PC-9 (cell line): ENCODE data around the gene GPR25. TPM values are rescaled to one million over a fixed set of nuclear protein-coding genes. Genes with fewer than 3 reads are reported as not detected.

Experiments used
- BruUV-seq: library from RNA; stranded (reverse); fragments of 400-500 nt; replicated peaks from 2 replicates; lab custom pipeline; 2021; lab: Mats Ljungman, UMichigan
- CTCF ChIA-PET: fragments of 300-600 bp; sonication (Branson Sonifier 250); formaldehyde crosslinking; loops from one replicate; lab custom pipeline; 2022; ENCODE audit warnings: antibody characterized with exemption; lab: Charles Lee
- POLR2A ChIA-PET: fragments of 300-600 bp; sonication (Branson Sonifier 250); formaldehyde crosslinking; loops from one replicate; lab custom pipeline; 2022; ENCODE audit warnings: antibody characterized with exemption; ENCODE audit not compliant: unreplicated experiment; lab: Charles Lee
- DNase-seq, 2 experiments: peaks; one replicate each; pipeline versions ENCODE4 v3.0.0 to v3.0.0-alpha.2; 2015 to 2022; ENCODE audit warnings: mixed read lengths in 1 of 2
- H2AFZ ChIP-seq: fragments of 200-600 bp; sonication (generic); 2 replicates; pipeline ENCODE4 v1.8.1; 2017; ENCODE audit warnings: antibody characterized with exemption
- H3F3A ChIP-seq: fragments of 200-600 bp; sonication (generic); 2 replicates; pipeline ENCODE4 v1.8.1; 2017; ENCODE audit warnings: antibody characterized with exemption, mild to moderate bottlenecking, low read depth; ENCODE audit not compliant: insufficient read depth
- H3K27ac ChIP-seq: fragments of 200-600 bp; sonication (generic); 2 replicates; pipeline ENCODE4 v1.6.1; 2016; ENCODE audit warnings: mixed run types
- H3K27me3 ChIP-seq: fragments of 200-600 bp; sonication (generic); 2 replicates; pipeline ENCODE4 v1.6.1; 2016; ENCODE audit warnings: low read depth, mixed run types; ENCODE audit not compliant: insufficient read depth
- H3K36me3 ChIP-seq: fragments of 200-600 bp; sonication (generic); 2 replicates; pipeline ENCODE4 v1.6.1; 2016; ENCODE audit warnings: low read depth, mixed run types
- H3K4me1 ChIP-seq: fragments of 200-600 bp; sonication (generic); replicated peaks from 2 replicates; pipeline ENCODE4 v1.6.1; 2016; ENCODE audit warnings: mixed run types; ENCODE audit not compliant: insufficient read depth
- H3K4me2 ChIP-seq: fragments of 200-600 bp; sonication (generic); 2 replicates; pipeline ENCODE4 v1.6.1; 2017; ENCODE audit warnings: mixed run types
- H3K4me3 ChIP-seq: fragments of 200-600 bp; sonication (generic); 2 replicates; pipeline ENCODE4 v1.6.1; 2016; ENCODE audit warnings: mixed run types
- H3K79me2 ChIP-seq: fragments of 200-600 bp; sonication (generic); 2 replicates; pipeline ENCODE4 v1.6.1; 2017; ENCODE audit warnings: low read depth, mixed run types
- H3K9me2 ChIP-seq: fragments of 200-600 bp; sonication (generic); 2 replicates; pipeline ENCODE4 v1.8.1; 2017; ENCODE audit warnings: mild to moderate bottlenecking; ENCODE audit not compliant: insufficient read depth
- H3K9me3 ChIP-seq: fragments of 200-600 bp; sonication (generic); 2 replicates; pipeline ENCODE4 v1.8.1; 2016; ENCODE audit warnings: low read depth; ENCODE audit not compliant: insufficient read depth
- H4K20me1 ChIP-seq: fragments of 200-600 bp; sonication (generic); 2 replicates; pipeline ENCODE4 v1.8.1; 2017; ENCODE audit not compliant: insufficient read depth
- EZH2 ChIP-seq: fragments of 200-600 bp; sonication (generic); IDR thresholded peaks from 2 replicates; pipeline ENCODE4 v1.8.0; 2017; ENCODE audit warnings: antibody characterized with exemption, low read depth
- intact Hi-C: fragments of 100-400 bp; cut with micrococcal nuclease; formaldehyde crosslinking; loops from one replicate; pipeline ENCODE4 v1.10.0; 2022; ENCODE audit not compliant: unreplicated experiment
- total RNA-seq: library from RNA; stranded (reverse); gene quantifications from 2 replicates; pipeline ENCODE4 v1.2.3, GENCODE V29; 2021
- TF ChIP-seq, protein P1 (sequence below): fragments of 200-600 bp; sonication (generic); conservative IDR thresholded peaks from 2 replicates; pipeline ENCODE4 v1.6.1; 2017; ENCODE audit warnings: mixed run types, antibody characterized with exemption, mild to moderate bottlenecking, moderate library complexity

The GPR25 gene
- total RNA-seq, 1 experiment from 2014 or later: not detected

DNA sequence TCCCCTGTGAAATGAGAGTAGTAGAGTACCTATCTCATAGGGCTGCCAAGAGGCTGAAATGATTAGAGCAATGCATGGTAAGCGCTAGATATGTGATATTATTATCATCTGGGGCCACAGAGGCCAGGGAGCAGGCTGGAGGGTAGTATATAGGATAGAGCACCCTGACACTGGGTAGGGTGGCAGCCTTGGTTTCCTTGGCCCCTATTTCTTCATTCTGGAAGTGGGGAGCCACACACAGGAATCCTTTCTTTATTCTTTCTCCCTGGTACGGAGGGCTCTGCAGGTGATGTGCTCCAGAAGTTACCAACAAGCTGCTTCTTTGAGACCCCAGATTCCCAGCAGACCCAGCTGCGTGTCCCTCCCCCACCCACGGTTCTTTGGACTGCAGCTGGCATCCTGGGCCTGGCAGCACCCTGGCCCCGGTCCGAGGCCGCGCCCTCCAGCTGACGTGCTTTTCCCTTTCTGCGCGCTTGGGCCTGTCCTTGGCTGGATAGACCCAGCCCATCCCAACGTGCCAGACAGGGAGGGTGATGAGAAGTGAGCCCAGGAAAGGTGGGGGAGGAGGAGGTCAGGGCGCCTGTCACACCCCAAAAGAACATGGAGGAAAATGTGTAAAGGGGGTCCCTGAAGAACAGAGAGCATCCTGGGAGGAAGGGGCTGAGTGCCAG, 40.1 kb downstream of the GPR25 start:
- no peak overlapping the region for H3K27ac ChIP-seq
- CTCF ChIA-PET: no interaction called here
- intact Hi-C loops: no loop called here

DNA sequence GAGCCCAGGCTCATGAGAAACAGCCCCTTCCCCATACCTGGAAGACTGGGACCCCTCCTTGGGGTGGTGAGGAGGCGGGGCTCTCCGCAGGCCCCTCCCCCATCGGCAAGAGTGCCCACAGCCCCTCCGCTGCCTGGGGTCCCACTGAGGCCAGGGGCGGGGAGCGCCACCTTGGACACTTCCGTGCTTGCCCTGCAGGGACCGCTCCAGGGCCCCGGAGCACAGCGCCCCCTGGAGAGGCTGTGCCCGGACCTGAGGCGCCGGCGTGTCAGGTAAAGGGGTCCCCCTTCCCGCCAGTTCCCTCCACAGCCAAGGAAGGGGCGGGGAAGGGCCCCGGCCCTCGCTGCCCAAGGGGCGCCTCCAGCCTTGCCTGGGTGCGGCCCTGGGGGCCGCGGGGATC, 43.4 kb downstream of the GPR25 start:
- no peak for DNase-seq
- CTCF ChIA-PET: no interaction called here
- Histone ChIP-seq H3K4me3 (no peak overlapping the region), H3K4me2 (no peak overlapping the region), H3K9me3 (no peaks in the 10 kb centered on the region), H3F3A (no peaks in the 10 kb centered on the region), H3K27ac (no peak overlapping the region), H2AFZ (no peak overlapping the region), H4K20me1 (no peaks in the 10 kb centered on the region), H3K4me1 (no peaks in the 10 kb centered on the region), H3K9me2 (no peaks in the 10 kb centered on the region), H3K36me3 (no peaks in the 10 kb centered on the region), H3K79me2 (no peaks in the 10 kb centered on the region), H3K27me3 (no peaks in the 10 kb centered on the region)
- intact Hi-C loops: no loop called here
- POLR2A ChIA-PET: no interaction called here
- no TSS peak for BruUV-seq
- TF ChIP-seq EZH2: no peak

More for the DNA sequence above, 40.1 kb downstream of the GPR25 start:
- Histone ChIP-seq H3K79me2 (no peaks in the 10 kb centered on the region), H3K9me2 (no peaks in the 10 kb centered on the region), H3K36me3 (peaks cover 7% of the 10 kb centered on the region; the same call in 1 of the 2 replicates), H3K4me3 (no peak overlapping the region), H3K4me2 (no peak overlapping the region), H4K20me1 (no peaks in the 10 kb centered on the region), H3K9me3 (no peaks in the 10 kb centered on the region), H2AFZ (no peak overlapping the region), H3F3A (no peaks in the 10 kb centered on the region), H3K4me1 (peaks cover 4% of the 10 kb centered on the region; the same call in 1 of the 2 replicates), H3K27me3 (no peaks in the 10 kb centered on the region)
- POLR2A ChIA-PET: interaction anchor here (0.7 kb wide), 1 partner anchor 263 kb away, joined by 3 read pairs; no protein-coding TSS in a partner anchor
- no TSS peak for BruUV-seq
- TF ChIP-seq, protein P1, sequence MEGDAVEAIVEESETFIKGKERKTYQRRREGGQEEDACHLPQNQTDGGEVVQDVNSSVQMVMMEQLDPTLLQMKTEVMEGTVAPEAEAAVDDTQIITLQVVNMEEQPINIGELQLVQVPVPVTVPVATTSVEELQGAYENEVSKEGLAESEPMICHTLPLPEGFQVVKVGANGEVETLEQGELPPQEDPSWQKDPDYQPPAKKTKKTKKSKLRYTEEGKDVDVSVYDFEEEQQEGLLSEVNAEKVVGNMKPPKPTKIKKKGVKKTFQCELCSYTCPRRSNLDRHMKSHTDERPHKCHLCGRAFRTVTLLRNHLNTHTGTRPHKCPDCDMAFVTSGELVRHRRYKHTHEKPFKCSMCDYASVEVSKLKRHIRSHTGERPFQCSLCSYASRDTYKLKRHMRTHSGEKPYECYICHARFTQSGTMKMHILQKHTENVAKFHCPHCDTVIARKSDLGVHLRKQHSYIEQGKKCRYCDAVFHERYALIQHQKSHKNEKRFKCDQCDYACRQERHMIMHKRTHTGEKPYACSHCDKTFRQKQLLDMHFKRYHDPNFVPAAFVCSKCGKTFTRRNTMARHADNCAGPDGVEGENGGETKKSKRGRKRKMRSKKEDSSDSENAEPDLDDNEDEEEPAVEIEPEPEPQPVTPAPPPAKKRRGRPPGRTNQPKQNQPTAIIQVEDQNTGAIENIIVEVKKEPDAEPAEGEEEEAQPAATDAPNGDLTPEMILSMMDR: no peak
- no peak for TF ChIP-seq EZH2
- no peak for DNase-seq

DNA sequence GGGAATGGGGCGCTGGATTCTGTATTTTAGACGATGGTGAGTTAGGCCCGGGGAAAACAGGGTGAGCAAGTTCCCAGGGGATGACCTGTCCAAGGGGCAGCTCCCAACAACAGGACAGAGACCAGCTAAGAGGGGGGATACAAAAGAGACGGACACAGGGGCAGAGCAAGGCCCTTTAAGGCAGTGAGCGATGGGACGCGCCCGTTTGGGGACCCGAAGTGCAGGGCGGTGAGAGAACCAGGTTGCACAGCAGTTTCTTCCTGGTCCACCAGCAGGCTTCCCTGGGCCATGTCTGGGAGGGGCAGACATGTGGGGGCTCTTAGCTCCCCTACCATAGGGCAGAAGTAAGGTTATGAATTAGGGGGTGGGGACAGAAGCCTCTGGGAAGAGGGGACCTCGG, 43.9 kb downstream of the GPR25 start:
- H4K20me1 ChIP-seq: no peaks in the 10 kb centered on the region
- H3K4me2 ChIP-seq: no peak overlapping the region
- BruUV-seq: no TSS peak
- no peak for TF ChIP-seq EZH2
- TF ChIP-seq, protein P1: no peak
- H3K27ac ChIP-seq: no peak overlapping the region
- H3K9me3 ChIP-seq: no peaks in the 10 kb centered on the region
- intact Hi-C loops: no loop called here
- no peaks in the 10 kb centered on the region for H3F3A ChIP-seq
- ChIA-PET CTCF (no interaction called here), POLR2A (interaction anchor here (0.6 kb wide), 1 partner anchor 18 kb away, joined by 3 read pairs; no protein-coding TSS in a partner anchor)
- H3K27me3 ChIP-seq: no peaks in the 10 kb centered on the region
- H3K4me1 ChIP-seq: no peaks in the 10 kb centered on the region
- no peaks in the 10 kb centered on the region for H3K9me2 ChIP-seq
- DNase-seq: no peak
- H3K4me3 ChIP-seq: no peak overlapping the region
- no peaks in the 10 kb centered on the region for H3K79me2 ChIP-seq
- H2AFZ ChIP-seq: no peak overlapping the region
- no peaks in the 10 kb centered on the region for H3K36me3 ChIP-seq
